ENCODE results near the gene CCDC174.
"Not testable (repeated sequence)": the region's sequence is repeated elsewhere in the genome, so short reads cannot be mapped to it uniquely, and the experiment has no call there.

DNA sequence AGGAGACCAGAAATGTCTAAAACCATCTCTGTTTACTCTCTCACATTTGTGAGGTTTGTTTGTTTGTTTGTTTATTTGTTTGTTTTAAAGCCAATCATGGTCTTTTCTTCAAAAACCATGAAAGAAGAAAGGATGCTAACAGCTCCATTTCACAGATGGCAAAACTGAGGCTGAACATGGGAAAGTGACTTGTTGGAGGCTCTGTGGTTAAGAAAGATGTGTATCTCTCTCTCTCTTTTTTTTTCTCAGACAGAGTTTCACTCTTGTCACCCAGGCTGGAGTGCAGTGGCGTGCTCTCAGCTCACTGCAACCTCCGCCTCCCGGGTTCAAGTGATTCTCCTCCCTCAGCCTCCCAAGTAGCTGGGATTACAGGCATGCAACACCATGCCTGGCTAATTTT, 42.5 kb upstream of the CCDC174 start:
- TF ChIP-seq POLR2A, CTCF (IDR thresholded peaks at IDR 0.05): not testable (repeated sequence)

Data from testis (tissue), 2 donors.